Activated CD4-positive, alpha-beta T cell treated with anti-CD3 and anti-CD28 coated beads, Interleukin-2, amount 10 ng/mL, durations not matched to agents 7 days and 5 days (primary cell): ENCODE measurements around the gene MED17. TPM values are rescaled to one million over a fixed set of nuclear protein-coding genes. Genes with fewer than 3 reads are reported as not detected.
A peak's percentile ranks its signal among the peaks of the same experiment; 100 is the strongest.

Experiments
- CTCF ChIA-PET: fragments of 350-600 bp; sonication (Branson Sonifier 250); formaldehyde crosslinking; loops from one replicate; lab custom pipeline; 2021; ENCODE audit warnings: antibody characterized with exemption; lab: Charles Lee
- POLR2A ChIA-PET: fragments of 350-600 bp; sonication (Branson Sonifier 250); formaldehyde crosslinking; loops from one replicate; lab custom pipeline; 2021; ENCODE audit warnings: antibody characterized with exemption; lab: Charles Lee
- DNase-seq: peaks from one replicate; pipeline ENCODE4 v3.0.0-alpha.2; 2020
- H3K27ac Mint-ChIP-seq: one replicate; pipeline ENCODE4 v1.8.0; 2021; ENCODE audit warnings: mild to moderate bottlenecking, moderate library complexity, mixed read lengths
- H3K27me3 Mint-ChIP-seq: one replicate; pipeline ENCODE4 v1.8.0; 2021; ENCODE audit warnings: mixed read lengths
- H3K36me3 Mint-ChIP-seq: one replicate; pipeline ENCODE4 v1.8.0; 2021; ENCODE audit warnings: low read depth, mixed read lengths
- H3K4me1 Mint-ChIP-seq: one replicate; pipeline ENCODE4 v1.8.0; 2021; ENCODE audit warnings: mixed read lengths
- H3K4me3 Mint-ChIP-seq: one replicate; pipeline ENCODE4 v1.8.0; 2021; ENCODE audit warnings: mild to moderate bottlenecking, moderate library complexity, mixed read lengths
- H3K9me3 Mint-ChIP-seq: one replicate; pipeline ENCODE4 v1.8.0; 2021; ENCODE audit warnings: mixed read lengths
- total RNA-seq, 2 experiments: library from RNA; stranded (reverse); gene quantifications; one replicate each; pipeline ENCODE4 v1.2.3, GENCODE V29; 2021

MED17 gene
- total RNA-seq = 10 to 100 TPM; 40.7 to 42.1 TPM

DNA sequence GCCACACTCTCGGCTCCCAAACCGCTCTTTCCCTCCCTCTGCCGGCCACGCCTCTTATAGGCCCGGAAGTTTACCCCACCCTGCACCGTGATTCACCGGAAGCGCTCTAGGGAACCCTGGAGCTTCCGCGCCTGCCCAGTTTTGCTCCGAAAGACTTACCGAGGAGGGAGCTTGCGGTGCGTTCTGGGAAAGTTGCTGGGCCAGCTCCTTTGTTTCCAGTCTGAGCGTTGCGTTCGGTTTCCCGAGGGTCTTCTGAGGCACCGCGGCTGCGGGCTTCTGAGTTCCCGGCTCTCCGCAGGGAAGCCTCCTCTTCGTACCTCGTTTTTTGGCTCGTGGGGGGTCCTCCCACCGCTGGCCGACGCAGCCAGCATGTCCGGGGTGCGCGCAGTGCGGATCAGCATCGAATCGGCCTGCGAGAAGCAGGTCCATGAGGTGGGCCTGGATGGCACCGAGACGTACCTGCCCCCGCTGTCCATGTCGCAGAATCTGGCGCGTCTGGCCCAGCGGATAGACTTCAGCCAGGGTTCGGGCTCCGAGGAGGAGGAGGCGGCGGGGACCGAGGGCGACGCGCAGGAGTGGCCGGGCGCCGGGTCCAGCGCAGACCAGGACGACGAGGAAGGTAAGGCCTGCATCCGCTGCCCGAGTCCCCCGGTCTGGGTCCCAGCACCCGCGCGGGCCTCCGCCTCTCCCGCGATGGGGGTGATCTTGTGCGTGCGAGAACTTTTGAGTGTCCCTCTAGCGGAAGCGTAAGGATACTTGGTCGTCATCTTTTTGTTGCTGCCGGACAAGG, at the start of gene MED17:
Gene MED17 (plus strand): TSS at position 138 of the 790 bp plus-strand sequence. CDS start 232 bp downstream, at position 370.
- Mint-ChIP-seq H3K4me3 (peak within 1 kb of the TSS; percentile 95), H3K27ac (peak within 1 kb of the TSS; percentile 96), H3K4me1 (peaks cover 49% of the 10 kb centered on the region), H3K27me3 (no peaks in the 10 kb centered on the region), H3K36me3 (peaks cover 38% of the 10 kb centered on the region), H3K9me3 (no peaks in the 10 kb centered on the region)
- peak; percentile 92 for DNase-seq
- ChIA-PET CTCF (interaction anchor here (0.7 to 1.8 kb wide), 7 partner anchors 11 to 154 kb away, joined by 3 to 7 read pairs (median 3); partner anchors contain the start of genes C11orf54 and TAF1D), POLR2A (interaction anchor here (0.7 to 2.4 kb wide), 5 partner anchors 24 to 132 kb away, joined by 3 to 33 read pairs (median 4); partner anchors contain the start of genes C11orf54, CEP295 and TAF1D)

- Mint-ChIP-seq H3K4me1 (peaks cover 72% of the 10 kb centered on the region), H3K4me3 (peak overlapping the region; percentile 20), H3K27ac (peak overlapping the region; percentile 36), H3K36me3 (peaks cover 86% of the 10 kb centered on the region), H3K9me3 (no peaks in the 10 kb centered on the region), H3K27me3 (no peaks in the 10 kb centered on the region)
- no peak for DNase-seq
- CTCF ChIA-PET = interaction anchor here (1.2 kb wide), 1 partner anchor 17 kb away, joined by 3 read pairs; no protein-coding TSS in a partner anchor
- POLR2A ChIA-PET = no interaction called here
Observed at GRCh38 chr11:93734427-93735222, 49.5 kb upstream of the MED17 start.

DNA sequence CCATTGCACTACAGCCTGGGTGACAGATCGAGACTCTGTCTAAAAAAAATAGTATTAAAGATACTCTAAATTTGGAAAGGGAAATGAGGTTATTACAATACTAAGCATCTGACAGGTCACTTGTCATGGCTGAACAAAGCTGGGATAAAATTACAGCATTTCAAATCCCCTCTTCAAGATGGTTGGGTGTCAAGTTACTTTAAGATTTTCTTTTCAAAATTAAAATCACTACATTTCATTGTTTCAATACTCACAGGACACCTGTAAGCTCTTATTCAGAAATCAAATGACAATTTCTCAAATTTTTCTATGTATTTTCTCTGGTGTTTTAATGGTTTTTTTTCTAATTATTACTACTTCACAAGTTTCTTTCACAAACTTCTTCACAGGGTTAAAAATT, 48.5 kb upstream of the MED17 start:
- CTCF ChIA-PET = interaction anchor here (1.0 to 1.2 kb wide), 4 partner anchors 11 to 59 kb away, joined by 3 read pairs; no protein-coding TSS in a partner anchor
- peaks cover 67% of the 10 kb centered on the region for H3K4me1 Mint-ChIP-seq

DNA sequence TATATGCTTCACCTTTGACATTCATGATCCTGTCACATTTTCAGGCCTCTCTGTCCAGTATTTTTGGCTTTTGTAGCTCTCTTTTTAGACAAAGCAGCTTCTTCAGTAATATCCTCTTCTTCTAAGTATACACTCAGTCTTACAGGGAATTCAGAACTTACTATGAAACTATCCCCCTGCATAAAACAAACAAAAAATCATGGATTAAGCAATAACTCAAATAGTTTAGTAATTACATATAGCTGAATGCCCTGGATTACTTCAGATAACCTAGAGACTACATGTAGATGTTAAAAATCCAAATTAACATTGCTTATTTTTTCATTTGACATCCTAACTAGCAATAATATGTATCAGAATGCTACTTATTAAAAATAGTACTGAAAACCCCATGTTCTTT, 48.0 kb upstream of the MED17 start:
- Mint-ChIP-seq H3K4me3 (no peak overlapping the region), H3K36me3 (peaks cover 88% of the 10 kb centered on the region), H3K27ac (no peak overlapping the region), H3K4me1 (peaks cover 67% of the 10 kb centered on the region), H3K9me3 (no peaks in the 10 kb centered on the region), H3K27me3 (no peaks in the 10 kb centered on the region)
- POLR2A ChIA-PET = no interaction called here
- no peak for DNase-seq
- CTCF ChIA-PET = interaction anchor here (1.0 to 1.2 kb wide), 4 partner anchors 12 to 59 kb away, joined by 3 read pairs; no protein-coding TSS in a partner anchor

More for the DNA sequence above, 48.5 kb upstream of the MED17 start:
- Mint-ChIP-seq H3K4me3 (no peak overlapping the region), H3K9me3 (no peaks in the 10 kb centered on the region), H3K36me3 (peaks cover 85% of the 10 kb centered on the region), H3K27ac (no peak overlapping the region), H3K27me3 (no peaks in the 10 kb centered on the region)
- POLR2A ChIA-PET = interaction anchor here (0.6 kb wide), 1 partner anchor 64 kb away, joined by 3 read pairs; no protein-coding TSS in a partner anchor
- no peak for DNase-seq

DNA sequence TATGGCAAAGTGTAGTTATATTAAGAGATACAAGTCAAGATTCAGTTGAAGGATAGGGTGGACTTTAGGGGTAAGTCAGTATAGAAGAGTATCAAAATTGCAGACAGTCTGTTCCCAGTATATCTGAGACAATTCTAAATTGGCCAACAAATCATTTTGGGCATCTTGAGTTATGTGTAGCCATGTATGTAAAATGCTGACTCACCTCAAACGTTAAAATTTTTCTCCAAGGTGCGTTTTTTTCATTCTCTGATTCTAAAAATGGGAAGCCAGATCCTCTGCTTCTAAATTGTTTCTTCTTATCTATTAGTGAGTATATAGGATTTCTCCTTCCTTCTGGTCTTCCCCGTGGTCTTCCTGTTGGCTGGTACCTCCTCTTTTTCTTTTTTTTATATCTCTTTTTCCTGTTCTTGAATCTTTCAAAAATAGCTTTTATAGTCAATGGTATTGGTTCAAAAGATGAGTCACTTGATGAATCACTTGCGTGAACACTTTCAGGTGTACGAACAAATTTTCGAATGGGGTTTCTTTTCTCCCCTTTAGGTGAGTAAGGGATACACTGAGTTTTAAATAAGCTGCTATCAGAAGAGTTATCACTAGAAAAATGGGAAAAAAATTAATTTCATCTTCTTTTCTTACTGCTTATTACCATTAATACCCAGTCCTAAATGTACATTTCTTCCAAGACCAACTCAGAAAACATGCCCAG, 46.0 kb upstream of the MED17 start:
- ChIA-PET POLR2A (interaction anchor here (0.7 to 1.1 kb wide), 3 partner anchors 9 to 46 kb away, joined by 3 to 5 read pairs (median 4); partner anchors contain the start of gene MED17), CTCF (interaction anchor here (1.0 to 1.1 kb wide), 2 partner anchors 13 to 17 kb away, joined by 3 to 4 read pairs; no protein-coding TSS in a partner anchor)
- peak overlapping the region; percentile 84 for H3K27ac Mint-ChIP-seq
- H3K4me3 Mint-ChIP-seq = peak overlapping the region; percentile 99
- no peaks in the 10 kb centered on the region for H3K27me3 Mint-ChIP-seq
- peaks cover 74% of the 10 kb centered on the region for H3K36me3 Mint-ChIP-seq
- no peak for DNase-seq
- H3K9me3 Mint-ChIP-seq = no peaks in the 10 kb centered on the region
- peaks cover 69% of the 10 kb centered on the region for H3K4me1 Mint-ChIP-seq

GRCh38 chr11:93738647-93739081, 45.4 kb upstream of the MED17 start:
- Mint-ChIP-seq H3K27ac (peak overlapping the region; percentile 84), H3K36me3 (peaks cover 69% of the 10 kb centered on the region), H3K4me3 (peak overlapping the region; percentile 99), H3K9me3 (no peaks in the 10 kb centered on the region), H3K27me3 (no peaks in the 10 kb centered on the region), H3K4me1 (peaks cover 66% of the 10 kb centered on the region)
- no peak for DNase-seq
- POLR2A ChIA-PET = interaction anchor here (0.7 to 1.1 kb wide), 3 partner anchors 9 to 45 kb away, joined by 3 to 5 read pairs (median 4); partner anchors contain the start of gene MED17
- CTCF ChIA-PET = interaction anchor here (1.0 to 1.1 kb wide), 2 partner anchors 14 to 18 kb away, joined by 3 to 4 read pairs; no protein-coding TSS in a partner anchor

DNA sequence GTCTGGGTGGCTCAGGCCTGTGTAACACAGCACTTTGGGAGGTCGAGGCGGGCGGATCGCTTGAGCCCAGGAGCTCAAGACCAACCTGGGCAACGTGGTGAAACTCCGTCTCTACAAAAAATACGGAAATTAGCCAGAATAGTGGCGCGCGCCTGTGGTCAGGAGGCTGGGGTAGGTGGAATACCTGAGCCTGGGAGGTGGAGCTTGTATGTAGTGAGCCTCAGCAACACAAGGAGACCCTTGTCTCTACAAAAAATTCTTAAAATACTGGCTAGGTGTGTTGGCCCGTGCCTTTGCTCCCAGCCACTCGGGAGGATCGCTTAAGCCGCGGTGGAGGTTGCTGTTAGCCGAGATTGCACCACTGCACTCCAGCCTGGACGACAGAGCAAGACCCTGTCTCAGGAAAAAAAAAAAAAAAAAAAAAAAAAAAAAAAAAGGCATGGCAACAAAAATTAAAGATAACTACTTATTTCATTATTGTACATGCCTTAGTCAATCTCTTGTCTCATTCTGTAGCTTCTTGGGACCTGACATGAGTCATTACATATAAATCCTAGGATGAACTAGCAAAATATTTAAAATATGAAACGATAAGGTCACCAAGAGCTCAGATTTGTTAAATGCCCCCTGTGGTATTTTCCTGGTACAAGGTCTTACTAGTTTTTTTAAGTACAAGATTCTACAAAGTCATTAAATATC, 43.9 kb upstream of the MED17 start:
- Mint-ChIP-seq H3K27me3 (no peaks in the 10 kb centered on the region), H3K4me1 (peaks cover 59% of the 10 kb centered on the region), H3K36me3 (peaks cover 56% of the 10 kb centered on the region), H3K27ac (peak overlapping the region; percentile 99), H3K4me3 (peak overlapping the region; percentile 99), H3K9me3 (no peaks in the 10 kb centered on the region)
- DNase-seq = peak; percentile 38
- POLR2A ChIA-PET = interaction anchor here (0.7 to 2.9 kb wide), 2 partner anchors 10 to 43 kb away, joined by 6 to 33 read pairs; partner anchors contain the start of gene MED17
- CTCF ChIA-PET = interaction anchor here (1.0 to 1.7 kb wide), 5 partner anchors 11 to 51 kb away, joined by 3 to 4 read pairs (median 4); no protein-coding TSS in a partner anchor

- H3K27ac Mint-ChIP-seq = peak overlapping the region; percentile 99
- H3K4me3 Mint-ChIP-seq = peak overlapping the region; percentile 99
- no peaks in the 10 kb centered on the region for H3K9me3 Mint-ChIP-seq
- CTCF ChIA-PET = interaction anchor here (1.4 to 1.7 kb wide), 4 partner anchors 10 to 15 kb away, joined by 3 to 4 read pairs (median 4); no protein-coding TSS in a partner anchor
- POLR2A ChIA-PET = interaction anchor here (0.7 to 2.9 kb wide), 4 partner anchors 9 to 1350 kb away, joined by 3 to 33 read pairs (median 7); partner anchors contain the start of genes CEP295 and MED17
- peaks cover 56% of the 10 kb centered on the region for H3K4me1 Mint-ChIP-seq
- DNase-seq = peak; percentile 64
- H3K27me3 Mint-ChIP-seq = no peaks in the 10 kb centered on the region
- H3K36me3 Mint-ChIP-seq = peaks cover 53% of the 10 kb centered on the region
Observed at GRCh38 chr11:93740730-93741093, 43.4 kb upstream of the MED17 start.

- no peaks in the 10 kb centered on the region for H3K27me3 Mint-ChIP-seq
- CTCF ChIA-PET = interaction anchor here (0.7 to 1.7 kb wide), 8 partner anchors 10 to 48 kb away, joined by 3 to 4 read pairs (median 4); partner anchors contain the start of gene MED17
- DNase-seq = peak; percentile 99
- H3K9me3 Mint-ChIP-seq = no peaks in the 10 kb centered on the region
- peaks cover 52% of the 10 kb centered on the region for H3K4me1 Mint-ChIP-seq
- peak within 1 kb of the TSS; percentile 99 for H3K4me3 Mint-ChIP-seq
- H3K27ac Mint-ChIP-seq = peak within 1 kb of the TSS; percentile 99
- POLR2A ChIA-PET = interaction anchor here (0.6 to 2.9 kb wide), 9 partner anchors 20 to 1349 kb away, joined by 3 to 33 read pairs (median 3); partner anchors contain the start of genes CEP295, MED17 and PANX1
- H3K36me3 Mint-ChIP-seq = peaks cover 47% of the 10 kb centered on the region
Observed at GRCh38 chr11:93741094-93741881, 42.8 kb upstream of the MED17 start, which contains the start of the genes C11orf54 and TAF1D. C11orf54 (plus strand) TSS chr11:93741672; CDS start chr11:93747394, 5,722 bp downstream. TAF1D (minus strand) TSS chr11:93741495; CDS start chr11:93739304, 2,191 bp downstream.

DNA sequence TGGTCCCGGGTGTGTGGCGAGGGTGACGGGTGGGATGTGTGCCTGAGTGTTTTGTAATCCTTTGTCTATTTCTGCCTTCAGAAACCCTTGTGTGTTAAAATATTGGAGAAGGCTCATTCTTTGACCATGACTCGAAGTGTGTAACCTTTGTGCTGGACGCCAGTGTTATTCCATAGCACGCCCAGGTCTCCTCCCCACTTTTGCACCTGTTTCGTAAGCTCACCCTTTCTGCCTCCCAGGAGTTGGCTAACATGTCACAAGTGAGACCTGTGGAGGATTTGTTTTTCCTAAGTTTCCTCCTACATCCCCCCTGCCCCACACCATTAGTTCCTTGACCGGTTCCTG, 42.2 kb upstream of the MED17 start:
- ChIA-PET CTCF (interaction anchor here (0.7 to 1.5 kb wide), 6 partner anchors 11 to 1351 kb away, joined by 3 to 4 read pairs (median 4); partner anchors contain the start of gene MED17), POLR2A (interaction anchor here (0.6 to 2.9 kb wide), 9 partner anchors 21 to 1349 kb away, joined by 3 to 33 read pairs (median 3); partner anchors contain the start of genes CEP295, MED17 and PANX1)
- H3K27me3 Mint-ChIP-seq = no peaks in the 10 kb centered on the region
- H3K4me1 Mint-ChIP-seq = peaks cover 48% of the 10 kb centered on the region
- H3K27ac Mint-ChIP-seq = peak overlapping the region; percentile 99
- peak overlapping the region; percentile 99 for H3K4me3 Mint-ChIP-seq
- no peak for DNase-seq
- H3K9me3 Mint-ChIP-seq = no peaks in the 10 kb centered on the region
- H3K36me3 Mint-ChIP-seq = peaks cover 42% of the 10 kb centered on the region
